Ishikawa (cell line): ENCODE data around the gene SLCO2B1.

Experiments
- CEBPB ChIP-seq: IDR thresholded peaks from 2 replicates; pipeline ENCODE4 v1.6.1; 2012
- CREB1 ChIP-seq: IDR thresholded peaks from 2 replicates; pipeline ENCODE4 v1.6.1; 2012; ENCODE audit warnings: low read depth
- EGR1 ChIP-seq: IDR thresholded peaks from 2 replicates; pipeline ENCODE4 v1.6.1; 2012
- EP300 ChIP-seq: IDR thresholded peaks from 2 replicates; pipeline ENCODE4 v1.6.1; 2012; ENCODE audit warnings: borderline replicate concordance
- FOXM1 ChIP-seq: IDR thresholded peaks from 2 replicates; pipeline ENCODE4 v1.6.1; 2012; ENCODE audit warnings: low read depth, borderline replicate concordance
- MAX ChIP-seq: IDR thresholded peaks from 2 replicates; pipeline ENCODE4 v1.6.1; 2012
- NFIC ChIP-seq: IDR thresholded peaks from 2 replicates; pipeline ENCODE4 v1.6.1; 2012
- RAD21 ChIP-seq: IDR thresholded peaks from 2 replicates; pipeline ENCODE4 v1.6.1; 2012; ENCODE audit warnings: low read depth
- REST ChIP-seq: IDR thresholded peaks from 2 replicates; pipeline ENCODE4 v1.6.1; 2012; ENCODE audit warnings: low read depth, mild to moderate bottlenecking
- TAF1 ChIP-seq: IDR thresholded peaks from 2 replicates; pipeline ENCODE4 v1.6.1; 2012; ENCODE audit warnings: low read depth, mild to moderate bottlenecking
- TCF12 ChIP-seq: IDR thresholded peaks from 2 replicates; pipeline ENCODE4 v1.6.1; 2012; ENCODE audit warnings: low read depth
- TEAD4 ChIP-seq: IDR thresholded peaks from 2 replicates; pipeline ENCODE4 v1.6.1; 2012
- USF1 ChIP-seq: IDR thresholded peaks from 2 replicates; pipeline ENCODE4 v1.6.1; 2012
- YY1 ChIP-seq: IDR thresholded peaks from 2 replicates; pipeline ENCODE4 v1.6.1; 2012; ENCODE audit warnings: low read depth
- ZBTB7A ChIP-seq: IDR thresholded peaks from 2 replicates; pipeline ENCODE4 v1.6.1; 2012; ENCODE audit warnings: low read depth

The SLCO2B1 gene

GRCh38 chr11:75150879-75151278, at the start of gene SLCO2B1:
SLCO2B1 (plus strand) TSS chr11:75151107; CDS start chr11:75151382, 275 bp downstream.
- no peak for TF ChIP-seq USF1
- no peak for TF ChIP-seq MAX
- TF ChIP-seq EGR1, result no peak
- no peak for TF ChIP-seq RAD21
- TF ChIP-seq CEBPB, result no peak
- TF ChIP-seq ZBTB7A, result no peak
- no peak for TF ChIP-seq TAF1

GRCh38 chr11:75101424-75102128, 49.3 kb upstream of the SLCO2B1 start:
- TF ChIP-seq YY1 (no peak), MAX (no peak), EGR1 (no peak), USF1 (no peak), NFIC (no peak), EP300 (no peak), RAD21 (no peak), CEBPB (no peak), ZBTB7A (no peak), FOXM1 (no peak), REST (no peak), CREB1 (no peak), TCF12 (no peak), TAF1 (no peak), TEAD4 (no peak)

- TF ChIP-seq FOXM1, result no peak
- no peak for TF ChIP-seq ZBTB7A
- TF ChIP-seq MAX, result no peak
- TF ChIP-seq YY1, result no peak
- no peak for TF ChIP-seq CREB1
- TF ChIP-seq TCF12, result no peak
- no peak for TF ChIP-seq NFIC
- TF ChIP-seq CEBPB, result no peak
Measured at GRCh38 chr11:75103380-75104026, 47.4 kb upstream of the SLCO2B1 start.

- TF ChIP-seq TAF1, result no peak
- TF ChIP-seq USF1, result peak; percentile 21; the same call in 1 of the 2 replicates
Measured at GRCh38 chr11:75105462-75105925, 45.4 kb upstream of the SLCO2B1 start.

- TF ChIP-seq FOXM1 (no peak), USF1 (no peak), CREB1 (no peak), REST (no peak), TEAD4 (no peak), EP300 (no peak), CEBPB (no peak), ZBTB7A (no peak), YY1 (no peak), NFIC (no peak), TCF12 (no peak), RAD21 (no peak), TAF1 (no peak), MAX (no peak), EGR1 (no peak)
Measured at GRCh38 chr11:75107187-75107586, 43.7 kb upstream of the SLCO2B1 start.
